Fibroblast of peridontal ligament (primary cell): Measurements from ENCODE around the gene DOCK10.
A peak's percentile ranks its signal among the peaks of the same experiment; 100 is the strongest.
"Not testable (repeated sequence)": the region's sequence is repeated elsewhere in the genome, so short reads cannot be mapped to it uniquely, and the experiment has no call there.

Experiments
- DNase-seq: peaks from one replicate; pipeline ENCODE4 v3.0.0-alpha.2; 2010; ENCODE audit errors: extremely low read depth

DOCK10 gene

GRCh38 chr2:225041851-225042799 is at the start of gene DOCK10:
Gene DOCK10 (minus strand): TSS chr2:225042468. CDS start chr2:225042374, 94 bp downstream.
- DNase-seq, result peak; percentile 74

- peak; percentile 90 for DNase-seq
Observed at GRCh38 chr2:225091336-225091735, 49.1 kb upstream of the DOCK10 start.

GRCh38 chr2:225090746-225091145 is 48.5 kb upstream of the DOCK10 start:
- no peak for DNase-seq

- no peak for DNase-seq
Observed at GRCh38 chr2:225086915-225087314, 44.6 kb upstream of the DOCK10 start.

- DNase-seq, result no peak
Observed at GRCh38 chr2:225086439-225086838, 44.2 kb upstream of the DOCK10 start.

- no peak for DNase-seq
Observed at GRCh38 chr2:225083276-225083675, 41.0 kb upstream of the DOCK10 start.

GRCh38 chr2:225076125-225076524 is 33.9 kb upstream of the DOCK10 start:
- DNase-seq, result peak; percentile 95

- no peak for DNase-seq
Observed at GRCh38 chr2:225074919-225075681, 32.8 kb upstream of the DOCK10 start.

GRCh38 chr2:225074366-225074765 is 32.1 kb upstream of the DOCK10 start:
- DNase-seq, result peak; percentile 69

GRCh38 chr2:225073198-225073597 is 30.9 kb upstream of the DOCK10 start:
- DNase-seq, result no peak

- DNase-seq, result no peak
Observed at GRCh38 chr2:225072444-225072843, 30.2 kb upstream of the DOCK10 start.

- DNase-seq, result no peak
Observed at GRCh38 chr2:225070811-225071210, 28.5 kb upstream of the DOCK10 start.

GRCh38 chr2:225069966-225070365 is 27.7 kb upstream of the DOCK10 start:
- no peak for DNase-seq

- DNase-seq, result no peak
Observed at GRCh38 chr2:225069477-225069876, 27.2 kb upstream of the DOCK10 start.

- no peak for DNase-seq
Observed at GRCh38 chr2:225065882-225066281, 23.6 kb upstream of the DOCK10 start.

GRCh38 chr2:225064928-225065327 is 22.7 kb upstream of the DOCK10 start:
- no peak for DNase-seq

- DNase-seq, result no peak
Observed at GRCh38 chr2:225064362-225064761, 22.1 kb upstream of the DOCK10 start.

GRCh38 chr2:225056330-225057073 is 14.2 kb upstream of the DOCK10 start:
- no peak for DNase-seq

GRCh38 chr2:225055714-225056113 is 13.4 kb upstream of the DOCK10 start:
- DNase-seq, result no peak

GRCh38 chr2:225052703-225053102 is 10.4 kb upstream of the DOCK10 start:
- DNase-seq, result peak; percentile 23

GRCh38 chr2:225047502-225047901 is 5.2 kb upstream of the DOCK10 start:
- DNase-seq, result not testable (repeated sequence)

GRCh38 chr2:225042800-225043167 is 516 bp upstream of the DOCK10 start:
- no peak for DNase-seq
